SKM-1 treated with dmso at 0.1 percent for 144 hours (cell line): Measurements from ENCODE around the gene GDI1.

Experiments used
- DNase-seq: peaks from one replicate; lab custom pipeline; 2025; ENCODE audit not compliant: unreplicated experiment; lab: John Stamatoyannopoulos, UW

The GDI1 gene

GRCh38 chrX:154436374-154436982, 476 bp upstream of the GDI1 start:
- no peak for DNase-seq

- DNase-seq, result no peak
Observed at GRCh38 chrX:154437971-154438893, 1.3 kb downstream of the GDI1 start.

- no peak for DNase-seq
Observed at GRCh38 chrX:154439841-154440240, 2.9 kb downstream of the GDI1 start.

- no peak for DNase-seq
Observed at GRCh38 chrX:154440623-154441357, 3.8 kb downstream of the GDI1 start.

- DNase-seq, result no peak
Observed at GRCh38 chrX:154441564-154441963, 4.6 kb downstream of the GDI1 start.

- no peak for DNase-seq
Observed at GRCh38 chrX:154441984-154442707, 5.2 kb downstream of the GDI1 start.

GRCh38 chrX:154443479-154443910, 6.5 kb downstream of the GDI1 start:
- DNase-seq, result no peak

- DNase-seq, result peak; percentile 35
Observed at GRCh38 chrX:154443992-154444754, 7.2 kb downstream of the GDI1 start, which contains the start of gene FAM50A. TSS of gene FAM50A (plus strand) at chrX:154444141. CDS start at chrX:154444236, 95 bp downstream.

- no peak for DNase-seq
Observed at GRCh38 chrX:154444755-154445246, 7.8 kb downstream of the GDI1 start.

GRCh38 chrX:154445776-154446175, 8.8 kb downstream of the GDI1 start:
- DNase-seq, result no peak

- DNase-seq, result no peak
Observed at GRCh38 chrX:154446430-154446829, 9.5 kb downstream of the GDI1 start.

- no peak for DNase-seq
Observed at GRCh38 chrX:154448484-154448883, 11.5 kb downstream of the GDI1 start.

- no peak for DNase-seq
Observed at GRCh38 chrX:154449618-154450017, 12.7 kb downstream of the GDI1 start.

GRCh38 chrX:154450312-154450711, 13.4 kb downstream of the GDI1 start:
- DNase-seq, result no peak

- DNase-seq, result no peak
Observed at GRCh38 chrX:154452823-154453222, 15.9 kb downstream of the GDI1 start.

- DNase-seq, result no peak
Observed at GRCh38 chrX:154457491-154458115, 20.6 kb downstream of the GDI1 start.

- no peak for DNase-seq
Observed at GRCh38 chrX:154458116-154458953, 21.4 kb downstream of the GDI1 start, which contains the start of gene PLXNA3. TSS of gene PLXNA3 (plus strand) at chrX:154458281. CDS start at chrX:154460184, 1,903 bp downstream.

GRCh38 chrX:154458954-154459778, 22.2 kb downstream of the GDI1 start:
- DNase-seq, result no peak
